Stimulated activated memory B cell treated with anti-CD40 and anti-IgM and Interleukin-4, amounts not matched to agents 10 μg/mL and 1 μg/mL and 100 μg/mL, for 72 hours (primary cell): ENCODE results near the gene GABARAPL1.
A peak's percentile ranks its signal among the peaks of the same experiment; 100 is the strongest.

ENCODE experiments used
- ATAC-seq: fragments of 150-1000 bp; cut with Tn5 transposase; 2 replicates; pipeline ENCODE4 v1.10.0; 2021
- H3K27ac Mint-ChIP-seq: one replicate; pipeline ENCODE4 v1.8.0; 2022; ENCODE audit warnings: mild to moderate bottlenecking, mixed read lengths
- H3K27me3 Mint-ChIP-seq: one replicate; pipeline ENCODE4 v1.8.0; 2022; ENCODE audit warnings: mixed read lengths
- H3K36me3 Mint-ChIP-seq: one replicate; pipeline ENCODE4 v1.8.0; 2022; ENCODE audit warnings: mixed read lengths
- H3K4me1 Mint-ChIP-seq: one replicate; pipeline ENCODE4 v1.8.0; 2022; ENCODE audit warnings: mixed read lengths
- H3K4me3 Mint-ChIP-seq: one replicate; pipeline ENCODE4 v1.8.0; 2022; ENCODE audit warnings: mild to moderate bottlenecking, moderate library complexity, mixed read lengths
- H3K9me3 Mint-ChIP-seq: one replicate; pipeline ENCODE4 v1.8.0; 2022; ENCODE audit warnings: mixed read lengths

The GABARAPL1 gene

GRCh38 chr12:10238526-10238925 lies 25.8 kb downstream of the GABARAPL1 start:
- peaks cover 8% of the 10 kb centered on the region for H3K4me1 Mint-ChIP-seq
- H3K9me3 Mint-ChIP-seq, result peaks cover 8% of the 10 kb centered on the region
- no peaks in the 10 kb centered on the region for H3K36me3 Mint-ChIP-seq
- no peak for ATAC-seq
- H3K27ac Mint-ChIP-seq, result no peak overlapping the region
- H3K4me3 Mint-ChIP-seq, result no peak overlapping the region
- H3K27me3 Mint-ChIP-seq, result peaks cover 43% of the 10 kb centered on the region

GRCh38 chr12:10241290-10241689 lies 28.6 kb downstream of the GABARAPL1 start:
- Mint-ChIP-seq H3K9me3 (peaks cover 3% of the 10 kb centered on the region), H3K4me1 (peaks cover 16% of the 10 kb centered on the region), H3K4me3 (no peak overlapping the region), H3K27ac (no peak overlapping the region), H3K36me3 (no peaks in the 10 kb centered on the region), H3K27me3 (peaks cover 51% of the 10 kb centered on the region)
- no peak for ATAC-seq

- Mint-ChIP-seq H3K27me3 (peaks cover 51% of the 10 kb centered on the region), H3K36me3 (no peaks in the 10 kb centered on the region), H3K27ac (no peak overlapping the region), H3K4me1 (peaks cover 16% of the 10 kb centered on the region), H3K9me3 (peaks cover 3% of the 10 kb centered on the region), H3K4me3 (no peak overlapping the region)
- ATAC-seq, result no peak
Observed at GRCh38 chr12:10241727-10242126, 29.1 kb downstream of the GABARAPL1 start.

- Mint-ChIP-seq H3K9me3 (peaks cover 3% of the 10 kb centered on the region), H3K36me3 (no peaks in the 10 kb centered on the region), H3K4me3 (no peak overlapping the region), H3K4me1 (peaks cover 16% of the 10 kb centered on the region), H3K27me3 (peaks cover 51% of the 10 kb centered on the region), H3K27ac (no peak overlapping the region)
- ATAC-seq, result no peak
Observed at GRCh38 chr12:10242539-10242938, 29.9 kb downstream of the GABARAPL1 start.

GRCh38 chr12:10243818-10244520 lies 31.3 kb downstream of the GABARAPL1 start:
- peaks cover 3% of the 10 kb centered on the region for H3K9me3 Mint-ChIP-seq
- H3K27ac Mint-ChIP-seq, result peak overlapping the region; percentile 52
- peaks cover 65% of the 10 kb centered on the region for H3K27me3 Mint-ChIP-seq
- H3K36me3 Mint-ChIP-seq, result no peaks in the 10 kb centered on the region
- no peak for ATAC-seq
- H3K4me3 Mint-ChIP-seq, result peak overlapping the region; percentile 64
- peaks cover 16% of the 10 kb centered on the region for H3K4me1 Mint-ChIP-seq

GRCh38 chr12:10247436-10248058 lies 34.9 kb downstream of the GABARAPL1 start:
- Mint-ChIP-seq H3K9me3 (no peaks in the 10 kb centered on the region), H3K27ac (no peak overlapping the region), H3K27me3 (peaks cover 49% of the 10 kb centered on the region), H3K4me3 (no peak overlapping the region), H3K36me3 (no peaks in the 10 kb centered on the region), H3K4me1 (peaks cover 15% of the 10 kb centered on the region)
- ATAC-seq, result no peak

GRCh38 chr12:10249690-10250455 lies 37.2 kb downstream of the GABARAPL1 start:
- Mint-ChIP-seq H3K36me3 (no peaks in the 10 kb centered on the region), H3K27me3 (peaks cover 33% of the 10 kb centered on the region), H3K9me3 (no peaks in the 10 kb centered on the region), H3K4me3 (no peak overlapping the region), H3K4me1 (no peaks in the 10 kb centered on the region), H3K27ac (no peak overlapping the region)
- ATAC-seq, result no peak

GRCh38 chr12:10251669-10252068 lies 39.0 kb downstream of the GABARAPL1 start:
- Mint-ChIP-seq H3K27me3 (peaks cover 33% of the 10 kb centered on the region), H3K4me1 (no peaks in the 10 kb centered on the region), H3K36me3 (no peaks in the 10 kb centered on the region), H3K27ac (no peak overlapping the region), H3K9me3 (peaks cover 8% of the 10 kb centered on the region), H3K4me3 (no peak overlapping the region)
- ATAC-seq, result no peak

- no peak for ATAC-seq
- Mint-ChIP-seq H3K9me3 (peaks cover 8% of the 10 kb centered on the region), H3K36me3 (no peaks in the 10 kb centered on the region), H3K27ac (no peak overlapping the region), H3K4me3 (no peak overlapping the region), H3K27me3 (peaks cover 33% of the 10 kb centered on the region), H3K4me1 (no peaks in the 10 kb centered on the region)
Observed at GRCh38 chr12:10252201-10252600, 39.5 kb downstream of the GABARAPL1 start.

- Mint-ChIP-seq H3K27me3 (peaks cover 17% of the 10 kb centered on the region), H3K4me3 (no peak overlapping the region), H3K36me3 (no peaks in the 10 kb centered on the region), H3K4me1 (no peaks in the 10 kb centered on the region), H3K27ac (no peak overlapping the region), H3K9me3 (peaks cover 8% of the 10 kb centered on the region)
- no peak for ATAC-seq
Observed at GRCh38 chr12:10256064-10256463, 43.4 kb downstream of the GABARAPL1 start.

- no peak overlapping the region for H3K27ac Mint-ChIP-seq
- peaks cover 19% of the 10 kb centered on the region for H3K27me3 Mint-ChIP-seq
- H3K4me3 Mint-ChIP-seq, result no peak overlapping the region
- no peaks in the 10 kb centered on the region for H3K4me1 Mint-ChIP-seq
- H3K9me3 Mint-ChIP-seq, result peaks cover 5% of the 10 kb centered on the region
- no peak for ATAC-seq
- H3K36me3 Mint-ChIP-seq, result no peaks in the 10 kb centered on the region
Observed at GRCh38 chr12:10260927-10261326, 48.2 kb downstream of the GABARAPL1 start.

GRCh38 chr12:10268037-10268436 lies 55.4 kb downstream of the GABARAPL1 start:
- Mint-ChIP-seq H3K36me3 (no peaks in the 10 kb centered on the region), H3K4me3 (no peak overlapping the region), H3K9me3 (no peaks in the 10 kb centered on the region), H3K27me3 (no peaks in the 10 kb centered on the region), H3K27ac (no peak overlapping the region), H3K4me1 (no peaks in the 10 kb centered on the region)
- no peak for ATAC-seq

- H3K4me3 Mint-ChIP-seq, result no peak overlapping the region
- peaks cover 3% of the 10 kb centered on the region for H3K9me3 Mint-ChIP-seq
- no peaks in the 10 kb centered on the region for H3K36me3 Mint-ChIP-seq
- H3K27ac Mint-ChIP-seq, result no peak overlapping the region
- ATAC-seq, result no peak
- H3K4me1 Mint-ChIP-seq, result no peaks in the 10 kb centered on the region
- peaks cover 9% of the 10 kb centered on the region for H3K27me3 Mint-ChIP-seq
Observed at GRCh38 chr12:10272467-10272866, 59.8 kb downstream of the GABARAPL1 start.
